A549 (cell line): ENCODE data around the gene SAMD4B. TPM values are rescaled to one million over a fixed set of nuclear protein-coding genes. Genes with fewer than 3 reads are reported as not detected.

ENCODE experiments used
- ATAC-seq, 2 experiments: fragments of 200-7000 bp in 1 of 2; fragments of >200 bp in 1 of 2; cut with Nextera tagmentation in 1 of 2; cut with Tn5 transposase in 1 of 2; 3 replicates each; pipeline versions ENCODE4 v1.8.0 to v1.9.1; 2018 to 2020; ENCODE audit warnings: mild to moderate bottlenecking in 1 of 2, moderate library complexity in 1 of 2
- CTCF ChIA-PET: fragments of 300-600 bp; sonication (Branson Sonifier 250); formaldehyde crosslinking; extraction: SDS; loops from one replicate; lab custom pipeline; 2021; ENCODE audit warnings: antibody characterized with exemption, inconsistent platforms; lab: Yijun Ruan, JAX
- POLR2A ChIA-PET: fragments of 350-600 bp; formaldehyde crosslinking; extraction: SDS; loops from one replicate; lab custom pipeline; 2021; ENCODE audit warnings: antibody characterized with exemption, inconsistent platforms; lab: Yijun Ruan, JAX
- DNase-seq, 2 experiments: peaks; one replicate each; pipeline versions ENCODE4 v3.0.0 to v3.0.0-alpha.2; 2011 to 2016; ENCODE audit warnings: low read depth in 1 of 2, low spot score in 1 of 2
- FAIRE-seq: peaks from 2 replicates; lab custom pipeline; 2011; peaks lifted over from hg19 to GRCh38; lab: Jason Lieb, UNC
- H3K27ac ChIP-seq, 2 experiments: fragments of >200 bp; sonication (Bioruptor Twin); formaldehyde crosslinking; 3 replicates each; pipeline ENCODE4 v1.5.1; 2016 to 2017
- H3K4me1 ChIP-seq: fragments of >200 bp; sonication (Bioruptor Twin); formaldehyde crosslinking; 3 replicates; pipeline ENCODE4 v1.6.1; 2016
- H3K4me2 ChIP-seq: fragments of >200 bp; sonication (Bioruptor Twin); formaldehyde crosslinking; 3 replicates; pipeline ENCODE4 v1.6.1; 2016
- H3K4me3 ChIP-seq: fragments of >200 bp; sonication (Bioruptor Twin); formaldehyde crosslinking; 3 replicates; pipeline ENCODE4 v1.5.1; 2016
- H3K9me3 ChIP-seq: fragments of >200 bp; sonication (Bioruptor Twin); formaldehyde crosslinking; 3 replicates; pipeline ENCODE4 v1.6.1; 2016
- BHLHE40 ChIP-seq: IDR thresholded peaks from 2 replicates; pipeline ENCODE4 v1.6.1; 2012; ENCODE audit warnings: low read depth, low read length, inconsistent platforms
- CEBPB ChIP-seq, 2 experiments: fragments of >200 bp in 1 of 2; sonication (Bioruptor Twin) in 1 of 2; formaldehyde crosslinking in 1 of 2; IDR thresholded peaks; 2 replicates each; pipeline ENCODE4 v1.6.1; 2012 to 2016
- CHD4 ChIP-seq: fragments of 200-600 bp; sonication (generic); IDR thresholded peaks from 2 replicates; pipeline ENCODE4 v1.6.1; 2016; ENCODE audit warnings: antibody characterized with exemption, mild to moderate bottlenecking, borderline replicate concordance
- EP300 ChIP-seq, 2 experiments: fragments of >200 bp; sonication (Bioruptor Twin); formaldehyde crosslinking; IDR thresholded peaks; 2 replicates in 1 of 2; 3 replicates in 1 of 2; pipeline ENCODE4 v1.6.1; 2016 to 2017
- FOSB ChIP-seq: fragments of 250-450 bp; sonication (Bioruptor Pico); IDR thresholded peaks from 2 replicates; pipeline ENCODE4 v1.5.0; 2020; ENCODE audit warnings: mild to moderate bottlenecking, moderate library complexity
- FOSL2 ChIP-seq, 2 experiments: fragments of 450-650 bp in 1 of 2; fragments of >200 bp in 1 of 2; sonication (Bioruptor Twin) in 1 of 2; formaldehyde crosslinking; IDR thresholded peaks; 2 replicates each; pipeline versions ENCODE4 v1.5.0 to v1.6.1; 2016 to 2020; ENCODE audit warnings: mild to moderate bottlenecking in 1 of 2, moderate library complexity in 1 of 2
- FOXS1 ChIP-seq: fragments of 250-450 bp; sonication (Bioruptor Pico); IDR thresholded peaks from 2 replicates; pipeline ENCODE4 v1.5.0; 2020; ENCODE audit warnings: mild to moderate bottlenecking, moderate library complexity
- HEYL ChIP-seq: fragments of 250-450 bp; sonication (Bioruptor Pico); IDR thresholded peaks from 2 replicates; pipeline ENCODE4 v1.8.0; 2021; ENCODE audit warnings: mild to moderate bottlenecking, moderate library complexity
- JUNB ChIP-seq: fragments of >200 bp; sonication (Bioruptor Twin); formaldehyde crosslinking; IDR thresholded peaks from 2 replicates; pipeline ENCODE4 v1.6.1; 2016
- KDM5A ChIP-seq: fragments of 200-600 bp; sonication (generic); IDR thresholded peaks from 2 replicates; pipeline ENCODE4 v1.6.1; 2016; ENCODE audit warnings: antibody characterized with exemption, mild to moderate bottlenecking
- MAZ ChIP-seq: fragments of 150-350 bp; IDR thresholded peaks from 2 replicates; pipeline ENCODE4 v1.6.1; 2014; ENCODE audit warnings: antibody characterized with exemption, low read depth, low read length, borderline replicate concordance
- MYC ChIP-seq: IDR thresholded peaks from 2 replicates; pipeline ENCODE4 v1.6.1; 2012; ENCODE audit warnings: mild to moderate bottlenecking, inconsistent platforms, low read length, improper control_type of control experiment, borderline replicate concordance
- NFE2L2 ChIP-seq: fragments of 150-350 bp; conservative IDR thresholded peaks from 2 replicates; pipeline ENCODE4 v1.6.1; 2014; ENCODE audit warnings: low read length
- NPAS2 ChIP-seq: fragments of 250-450 bp; sonication (Bioruptor Pico); IDR thresholded peaks from 2 replicates; pipeline ENCODE4 v1.8.0; 2022; ENCODE audit warnings: mild to moderate bottlenecking, moderate library complexity, borderline replicate concordance
- PHF8 ChIP-seq: fragments of 200-600 bp; sonication (generic); IDR thresholded peaks from 2 replicates; pipeline ENCODE4 v1.6.1; 2016; ENCODE audit warnings: low read depth, mild to moderate bottlenecking, antibody characterized with exemption, moderate library complexity, borderline replicate concordance
- POLR2A ChIP-seq: IDR thresholded peaks from 2 replicates; pipeline ENCODE4 v1.6.1; 2012; ENCODE audit warnings: mild to moderate bottlenecking, low read length
- RAD21 ChIP-seq, 2 experiments: fragments of >200 bp in 1 of 2; sonication (Bioruptor Twin) in 1 of 2; formaldehyde crosslinking in 1 of 2; IDR thresholded peaks in 1 of 2; conservative IDR thresholded peaks in 1 of 2; 2 replicates in 1 of 2; 3 replicates in 1 of 2; pipeline ENCODE4 v1.6.1; 2012 to 2018; ENCODE audit warnings: inconsistent platforms in 1 of 2
- RARB ChIP-seq: fragments of 250-450 bp; sonication (Bioruptor Pico); IDR thresholded peaks from 2 replicates; pipeline ENCODE4 v1.8.0; 2021; ENCODE audit warnings: mild to moderate bottlenecking, moderate library complexity
- RNF2 ChIP-seq: fragments of 200-600 bp; sonication (generic); IDR thresholded peaks from 2 replicates; pipeline ENCODE4 v1.6.1; 2016; ENCODE audit warnings: low read depth, mild to moderate bottlenecking, antibody characterized with exemption, moderate library complexity, borderline replicate concordance
- SREBF2 ChIP-seq: fragments of 450-650 bp; IDR thresholded peaks from 2 replicates; pipeline ENCODE4 v1.6.1; 2014; ENCODE audit warnings: mild to moderate bottlenecking, moderate library complexity
- TP53 ChIP-seq: fragments of 250-450 bp; sonication (Bioruptor Pico); IDR thresholded peaks from 2 replicates; pipeline ENCODE4 v1.5.0; 2021; ENCODE audit warnings: mild to moderate bottlenecking, moderate library complexity
- WGBS: methylation state at CpG from one replicate; pipeline ENCODE4 v1.1.6; 2017; ENCODE audit errors: missing lambda C conversion rate; 5-methylcytosine and 5-hydroxymethylcytosine counted together
- polyA plus RNA-seq, 4 experiments: library from polyadenylated mRNA; depleted of rRNA in 3 of 4; stranded (reverse); fragments of >200 nt; fragmentation: RNase III in 1 of 4; extraction: RNeasy Plus Mini Kit Qiagen cat#74134 plus additional on column Dnase treatment in 1 of 4; gene quantifications; 2 replicates in 3 of 4; 3 replicates in 1 of 4; pipeline ENCODE4 v1.2.3, GENCODE V29; 2011 to 2017
- TF ChIP-seq, protein P1 (sequence below): IDR thresholded peaks from 2 replicates; pipeline ENCODE4 v1.6.1; 2012
- TF ChIP-seq, protein P2 (sequence below): IDR thresholded peaks from 2 replicates; pipeline ENCODE4 v1.6.1; 2012
- TF ChIP-seq, protein P3 (sequence below): fragments of 450-650 bp; IDR thresholded peaks from 2 replicates; pipeline ENCODE4 v1.6.1; 2014; ENCODE audit warnings: antibody characterized with exemption
- TF ChIP-seq, protein P4 (sequence below): fragments of >200 bp; sonication (Bioruptor Twin); formaldehyde crosslinking; IDR thresholded peaks from 3 replicates; pipeline ENCODE4 v1.6.1; 2016
- TF ChIP-seq, protein P5 (sequence below): fragments of 250-450 bp; sonication (Bioruptor Pico); IDR thresholded peaks from 2 replicates; pipeline ENCODE4 v1.5.0; 2021; ENCODE audit warnings: mild to moderate bottlenecking, moderate library complexity, borderline replicate concordance
- TF ChIP-seq, protein P6 (sequence below): fragments of >200 bp; sonication (Bioruptor Twin); formaldehyde crosslinking; IDR thresholded peaks from 3 replicates; pipeline ENCODE4 v1.5.1; 2016
- TF ChIP-seq, protein P7 (sequence below): IDR thresholded peaks from 2 replicates; pipeline ENCODE4 v1.6.1; 2012; ENCODE audit warnings: low read depth, borderline replicate concordance

The SAMD4B gene
- polyA plus RNA-seq, 2 of the 4 experiments (the other 2 are of a cell fraction), result 82.1 to 118 TPM

DNA sequence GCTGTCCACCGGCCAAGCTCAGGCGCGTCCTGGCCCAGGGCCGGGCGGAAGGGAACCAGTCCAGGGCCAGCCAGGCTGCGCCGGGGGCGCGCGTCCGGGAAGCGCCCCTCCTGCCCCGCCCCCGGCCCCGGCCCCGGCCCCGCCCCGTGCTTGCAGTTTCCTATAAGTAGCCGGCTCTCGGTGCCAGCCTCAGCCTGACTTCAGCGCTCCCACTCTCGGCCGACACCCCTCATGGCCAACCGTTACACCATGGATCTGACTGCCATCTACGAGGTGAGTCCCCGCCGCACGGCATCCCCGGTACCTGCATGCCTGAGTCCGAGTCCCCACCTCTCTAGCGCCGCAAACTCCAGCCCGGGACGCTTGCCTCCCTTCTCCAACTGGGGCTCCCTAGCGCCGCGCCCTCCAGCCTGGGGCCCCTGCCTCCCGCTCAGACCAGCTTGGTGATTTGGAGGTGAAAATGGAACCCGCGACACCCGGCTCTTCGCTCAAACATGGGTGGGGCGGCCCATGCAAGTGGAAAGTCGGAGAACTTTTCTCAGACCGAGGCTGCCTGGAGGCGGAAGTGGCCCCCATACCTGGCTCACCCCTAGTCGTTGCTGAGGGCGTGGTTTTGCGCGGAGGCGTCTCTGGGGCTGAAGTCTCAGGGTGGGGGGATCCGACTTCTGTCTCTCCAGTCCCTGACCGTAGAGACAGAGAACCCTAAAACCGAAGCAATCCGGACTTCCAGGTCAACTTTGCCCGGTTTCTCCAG lies 64.6 kb downstream of the SAMD4B start, which contains the start of gene ZFP36:
TSS of gene ZFP36 (plus strand) at position 192 of the 754 bp plus-strand sequence. CDS start at position 250, 58 bp downstream.
- peak; percentile 93 to 95 for DNase-seq
- FAIRE-seq, result no peak
- 2% methylated on average over 47 of the region's 56 CpGs for whole genome bisulfite sequencing
- peak; percentile 15 to 37 for ATAC-seq
- peak within 1 kb of the TSS; percentile 94 to 99 for H3K27ac ChIP-seq
- H3K4me3 ChIP-seq, result peak within 1 kb of the TSS; percentile 76
- peaks cover 70% of the 10 kb centered on the region for H3K4me1 ChIP-seq
- ChIA-PET CTCF (interaction anchor here (1.6 to 21.4 kb wide), 5 partner anchors 9 to 126 kb away, joined by 4 to 457 read pairs (median 12); partner anchors contain the start of genes EID2B, MED29, PAF1 and RPS16), POLR2A (interaction anchor here (0.6 to 9.4 kb wide), 10 partner anchors 9 to 64 kb away, joined by 3 to 140 read pairs (median 6); partner anchors contain the start of genes MED29, PAF1, RPS16 and SAMD4B)
- no peaks in the 10 kb centered on the region for H3K9me3 ChIP-seq
- H3K4me2 ChIP-seq, result peak within 1 kb of the TSS; percentile 95
- TF ChIP-seq HEYL (CRISPR knock-in tag) (no peak), CHD4 (no peak), NPAS2 (CRISPR knock-in tag) (no peak), RAD21 (conservative IDR thresholded peaks at IDR 0.05 in 1 of 2, IDR thresholded peaks at IDR 0.05 in 1 of 2) (0 out of 5 replicates have a peak, but pooled peaks of 1 of the 2 experiments have one; percentile 39), MYC (no peak), RARB (peak; percentile 85), JUNB (no peak), POLR2A (peak; percentile 100), BHLHE40 (peak; percentile 18; the same call in 1 of the 2 replicates), TP53 (CRISPR knock-in tag) (peak; percentile 68; the same call in 1 of the 2 replicates), RNF2 (no peak; the same call in 1 of the 2 replicates), FOSB (CRISPR knock-in tag) (no peak), EP300 (IDR thresholded peaks at IDR 0.05) (no peak), SREBF2 (no peak), FOXS1 (CRISPR knock-in tag) (no peak), FOSL2 (IDR thresholded peaks at IDR 0.05) (no peak), FOSL2 (CRISPR knock-in tag; IDR thresholded peaks at IDR 0.05) (peak; percentile 48), KDM5A (no peak), PHF8 (peak; percentile 96), CEBPB (IDR thresholded peaks at IDR 0.05) (peak in 1 of 2 experiments; percentile 33; a peak in 1 of 4 replicates), NFE2L2 (no peak), MAZ (no peak; the same call in 1 of the 2 replicates)
- TF ChIP-seq, protein P1, sequence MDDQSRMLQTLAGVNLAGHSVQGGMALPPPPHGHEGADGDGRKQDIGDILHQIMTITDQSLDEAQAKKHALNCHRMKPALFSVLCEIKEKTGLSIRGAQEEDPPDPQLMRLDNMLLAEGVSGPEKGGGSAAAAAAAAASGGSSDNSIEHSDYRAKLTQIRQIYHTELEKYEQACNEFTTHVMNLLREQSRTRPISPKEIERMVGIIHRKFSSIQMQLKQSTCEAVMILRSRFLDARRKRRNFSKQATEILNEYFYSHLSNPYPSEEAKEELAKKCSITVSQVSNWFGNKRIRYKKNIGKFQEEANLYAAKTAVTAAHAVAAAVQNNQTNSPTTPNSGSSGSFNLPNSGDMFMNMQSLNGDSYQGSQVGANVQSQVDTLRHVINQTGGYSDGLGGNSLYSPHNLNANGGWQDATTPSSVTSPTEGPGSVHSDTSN, result peak; percentile 64
- TF ChIP-seq, protein P2, sequence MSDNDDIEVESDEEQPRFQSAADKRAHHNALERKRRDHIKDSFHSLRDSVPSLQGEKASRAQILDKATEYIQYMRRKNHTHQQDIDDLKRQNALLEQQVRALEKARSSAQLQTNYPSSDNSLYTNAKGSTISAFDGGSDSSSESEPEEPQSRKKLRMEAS, result peak; percentile 81
- TF ChIP-seq, protein P3, sequence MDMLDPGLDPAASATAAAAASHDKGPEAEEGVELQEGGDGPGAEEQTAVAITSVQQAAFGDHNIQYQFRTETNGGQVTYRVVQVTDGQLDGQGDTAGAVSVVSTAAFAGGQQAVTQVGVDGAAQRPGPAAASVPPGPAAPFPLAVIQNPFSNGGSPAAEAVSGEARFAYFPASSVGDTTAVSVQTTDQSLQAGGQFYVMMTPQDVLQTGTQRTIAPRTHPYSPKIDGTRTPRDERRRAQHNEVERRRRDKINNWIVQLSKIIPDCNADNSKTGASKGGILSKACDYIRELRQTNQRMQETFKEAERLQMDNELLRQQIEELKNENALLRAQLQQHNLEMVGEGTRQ, result peak; percentile 16; the same call in 1 of the 2 replicates
- TF ChIP-seq, protein P4, sequence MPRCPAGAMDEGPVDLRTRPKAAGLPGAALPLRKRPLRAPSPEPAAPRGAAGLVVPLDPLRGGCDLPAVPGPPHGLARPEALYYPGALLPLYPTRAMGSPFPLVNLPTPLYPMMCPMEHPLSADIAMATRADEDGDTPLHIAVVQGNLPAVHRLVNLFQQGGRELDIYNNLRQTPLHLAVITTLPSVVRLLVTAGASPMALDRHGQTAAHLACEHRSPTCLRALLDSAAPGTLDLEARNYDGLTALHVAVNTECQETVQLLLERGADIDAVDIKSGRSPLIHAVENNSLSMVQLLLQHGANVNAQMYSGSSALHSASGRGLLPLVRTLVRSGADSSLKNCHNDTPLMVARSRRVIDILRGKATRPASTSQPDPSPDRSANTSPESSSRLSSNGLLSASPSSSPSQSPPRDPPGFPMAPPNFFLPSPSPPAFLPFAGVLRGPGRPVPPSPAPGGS, result peak; percentile 99
- TF ChIP-seq, protein P5, sequence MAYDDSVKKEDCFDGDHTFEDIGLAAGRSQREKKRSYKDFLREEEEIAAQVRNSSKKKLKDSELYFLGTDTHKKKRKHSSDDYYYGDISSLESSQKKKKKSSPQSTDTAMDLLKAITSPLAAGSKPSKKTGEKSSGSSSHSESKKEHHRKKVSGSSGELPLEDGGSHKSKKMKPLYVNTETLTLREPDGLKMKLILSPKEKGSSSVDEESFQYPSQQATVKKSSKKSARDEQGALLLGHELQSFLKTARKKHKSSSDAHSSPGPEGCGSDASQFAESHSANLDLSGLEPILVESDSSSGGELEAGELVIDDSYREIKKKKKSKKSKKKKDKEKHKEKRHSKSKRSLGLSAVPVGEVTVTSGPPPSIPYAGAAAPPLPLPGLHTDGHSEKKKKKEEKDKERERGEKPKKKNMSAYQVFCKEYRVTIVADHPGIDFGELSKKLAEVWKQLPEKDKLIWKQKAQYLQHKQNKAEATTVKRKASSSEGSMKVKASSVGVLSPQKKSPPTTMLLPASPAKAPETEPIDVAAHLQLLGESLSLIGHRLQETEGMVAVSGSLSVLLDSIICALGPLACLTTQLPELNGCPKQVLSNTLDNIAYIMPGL (CRISPR knock-in tag), result no peak
- TF ChIP-seq, protein P6, sequence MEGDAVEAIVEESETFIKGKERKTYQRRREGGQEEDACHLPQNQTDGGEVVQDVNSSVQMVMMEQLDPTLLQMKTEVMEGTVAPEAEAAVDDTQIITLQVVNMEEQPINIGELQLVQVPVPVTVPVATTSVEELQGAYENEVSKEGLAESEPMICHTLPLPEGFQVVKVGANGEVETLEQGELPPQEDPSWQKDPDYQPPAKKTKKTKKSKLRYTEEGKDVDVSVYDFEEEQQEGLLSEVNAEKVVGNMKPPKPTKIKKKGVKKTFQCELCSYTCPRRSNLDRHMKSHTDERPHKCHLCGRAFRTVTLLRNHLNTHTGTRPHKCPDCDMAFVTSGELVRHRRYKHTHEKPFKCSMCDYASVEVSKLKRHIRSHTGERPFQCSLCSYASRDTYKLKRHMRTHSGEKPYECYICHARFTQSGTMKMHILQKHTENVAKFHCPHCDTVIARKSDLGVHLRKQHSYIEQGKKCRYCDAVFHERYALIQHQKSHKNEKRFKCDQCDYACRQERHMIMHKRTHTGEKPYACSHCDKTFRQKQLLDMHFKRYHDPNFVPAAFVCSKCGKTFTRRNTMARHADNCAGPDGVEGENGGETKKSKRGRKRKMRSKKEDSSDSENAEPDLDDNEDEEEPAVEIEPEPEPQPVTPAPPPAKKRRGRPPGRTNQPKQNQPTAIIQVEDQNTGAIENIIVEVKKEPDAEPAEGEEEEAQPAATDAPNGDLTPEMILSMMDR, result peak; percentile 22; the same call in 1 of the 3 replicates
- TF ChIP-seq, protein P7, sequence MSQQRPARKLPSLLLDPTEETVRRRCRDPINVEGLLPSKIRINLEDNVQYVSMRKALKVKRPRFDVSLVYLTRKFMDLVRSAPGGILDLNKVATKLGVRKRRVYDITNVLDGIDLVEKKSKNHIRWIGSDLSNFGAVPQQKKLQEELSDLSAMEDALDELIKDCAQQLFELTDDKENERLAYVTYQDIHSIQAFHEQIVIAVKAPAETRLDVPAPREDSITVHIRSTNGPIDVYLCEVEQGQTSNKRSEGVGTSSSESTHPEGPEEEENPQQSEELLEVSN, result peak; percentile 62; the same call in 1 of the 2 replicates
